HepG2 (cell line): ENCODE results near the gene KIFAP3. TPM values are rescaled to one million over a fixed set of nuclear protein-coding genes. Genes with fewer than 3 reads are reported as not detected.

Source experiments
- ATAC-seq: fragments of 200-7000 bp; cut with Tn5 transposase; 3 replicates; pipeline ENCODE4 v1.9.1; 2020; ENCODE audit warnings: mild to moderate bottlenecking, moderate library complexity
- BruUV-seq: library from RNA; stranded (reverse); fragments of 400-500 nt; replicated peaks from 2 replicates; lab custom pipeline; 2021; lab: Mats Ljungman, UMichigan
- CTCF ChIA-PET: fragments of 300-600 bp; formaldehyde crosslinking; extraction: SDS; loops from one replicate; lab custom pipeline; 2021; ENCODE audit warnings: low total read pairs, inconsistent platforms, low intra/inter-chr PET ratio; lab: Yijun Ruan, JAX
- POLR2A ChIA-PET: fragments of 350-600 bp; sonication (Branson Sonifier 250); formaldehyde crosslinking; loops from one replicate; lab custom pipeline; 2020; ENCODE audit warnings: antibody characterized with exemption, inconsistent platforms; lab: Yijun Ruan, JAX
- DNase-seq: peaks from one replicate; pipeline ENCODE4 v3.0.0-alpha.2; 2015; ENCODE audit warnings: low spot score
- FAIRE-seq: peaks from 3 replicates; lab custom pipeline; 2011; peaks lifted over from hg19 to GRCh38; lab: Jason Lieb, UNC
- H2AFZ ChIP-seq: one replicate; pipeline ENCODE4 v1.6.1; 2011; ENCODE audit warnings: low read length, inconsistent platforms
- H3K27ac ChIP-seq: fragments of 300-600 bp; 3 replicates; pipeline ENCODE4 v1.8.0; 2011; ENCODE audit warnings: mixed run types, mild to moderate bottlenecking, mixed read lengths, low read length, inconsistent platforms; ENCODE audit not compliant: insufficient read depth; ENCODE audit errors: extremely low read length
- H3K27me3 ChIP-seq, 2 experiments: fragments of 200-600 bp in 1 of 2; 2 replicates in 1 of 2; 3 replicates in 1 of 2; pipeline versions ENCODE4 v1.6.0 to v1.8.0; 2011; ENCODE audit warnings: low read length in 2 of 2, mild to moderate bottlenecking in 2 of 2, moderate library complexity in 2 of 2, inconsistent platforms in 1 of 2; ENCODE audit not compliant: insufficient read depth in 2 of 2, control insufficient read depth in 1 of 2
- H3K36me3 ChIP-seq, 2 experiments: fragments of 200-600 bp in 1 of 2; replicated peaks in 1 of 2; 2 replicates in 1 of 2; 3 replicates in 1 of 2; pipeline versions ENCODE4 v1.5.1 to v1.8.0; 2011; ENCODE audit warnings: low read length in 2 of 2, inconsistent platforms in 1 of 2; ENCODE audit not compliant: insufficient read depth in 2 of 2, control insufficient read depth in 1 of 2
- H3K4me1 ChIP-seq: 2 replicates; pipeline ENCODE4 v1.5.1; 2012; ENCODE audit warnings: low read length, inconsistent platforms; ENCODE audit not compliant: insufficient read depth
- H3K4me2 ChIP-seq: 2 replicates; pipeline ENCODE4 v1.6.0; 2011; ENCODE audit warnings: low read depth, low read length, inconsistent platforms
- H3K4me3 ChIP-seq, 3 experiments: fragments of 200-600 bp in 1 of 3; sonication (generic), shearing (Covaris generic) in 1 of 3; replicated peaks in 1 of 3; 2 replicates each; pipeline ENCODE4 v1.5.1; 2011 to 2016; ENCODE audit warnings: low read length in 3 of 3, inconsistent platforms in 2 of 3, low read depth in 2 of 3, mild to moderate bottlenecking in 2 of 3, control low read depth in 1 of 3, mixed read lengths in 1 of 3; ENCODE audit not compliant: insufficient read depth in 1 of 3
- H3K79me2 ChIP-seq: one replicate; pipeline ENCODE4 v1.6.1; 2011; ENCODE audit warnings: low read length, inconsistent platforms; ENCODE audit not compliant: insufficient read depth
- H3K9ac ChIP-seq: 2 replicates; pipeline ENCODE4 v1.6.0; 2011; ENCODE audit warnings: mild to moderate bottlenecking, low read depth, low read length, inconsistent platforms; ENCODE audit not compliant: insufficient read depth
- H3K9me3 ChIP-seq: 2 replicates; pipeline ENCODE4 v1.5.1; 2012; ENCODE audit warnings: mild to moderate bottlenecking, low read length
- H4K20me1 ChIP-seq: 2 replicates; pipeline ENCODE4 v1.6.0; 2011; ENCODE audit warnings: inconsistent platforms, mild to moderate bottlenecking, low read length, moderate library complexity; ENCODE audit not compliant: insufficient read depth
- CEBPB ChIP-seq: IDR thresholded peaks from 2 replicates; pipeline ENCODE4 v1.6.1; 2011; ENCODE audit warnings: low read depth, low read length, improper control_type of control experiment, borderline replicate concordance
- ETV5 ChIP-seq: IDR thresholded peaks from 2 replicates; pipeline ENCODE4 v1.6.1; 2018; ENCODE audit warnings: missing biosample characterization, missing genetic modification reagents, inconsistent platforms, borderline replicate concordance
- GLI4 ChIP-seq: sonication (generic); formaldehyde crosslinking; IDR thresholded peaks from 2 replicates; pipeline ENCODE4 v1.5.1; 2020; ENCODE audit warnings: missing genetic modification reagents, mild to moderate bottlenecking, moderate library complexity, borderline replicate concordance
- SKIL ChIP-seq: sonication (generic); formaldehyde crosslinking; IDR thresholded peaks from 2 replicates; pipeline ENCODE4 v1.8.0; 2022; ENCODE audit warnings: missing genetic modification reagents, mild to moderate bottlenecking, moderate library complexity, borderline replicate concordance
- SPEN ChIP-seq: sonication (generic); formaldehyde crosslinking; IDR thresholded peaks from 2 replicates; pipeline ENCODE4 v1.5.1; 2020; ENCODE audit warnings: low read depth, mild to moderate bottlenecking, missing genetic modification reagents
- ZBTB44 ChIP-seq: sonication (generic); formaldehyde crosslinking; IDR thresholded peaks from 2 replicates; pipeline ENCODE4 v1.4.0; 2020; ENCODE audit warnings: missing genetic modification reagents
- ZNF180 ChIP-seq: sonication (generic); formaldehyde crosslinking; IDR thresholded peaks from 2 replicates; pipeline ENCODE4 v1.4.0; 2020; ENCODE audit warnings: low read depth, missing genetic modification reagents, borderline replicate concordance
- ZNF781 ChIP-seq: sonication (generic); formaldehyde crosslinking; IDR thresholded peaks from 2 replicates; pipeline ENCODE4 v1.5.1; 2020; ENCODE audit warnings: borderline replicate concordance, mild to moderate bottlenecking, missing genetic modification reagents; ENCODE audit errors: not compliant biosample characterization
- in situ Hi-C: cut with HindIII; loops from 2 replicates; pipeline ENCODE4 v1.10.0; 2017; ENCODE audit warnings: low pct_unique_long_range_greater_than_20kb; ENCODE audit not compliant: extremely low pct_ligation_motif_present
- intact Hi-C: fragments of 100-400 bp; cut with micrococcal nuclease; formaldehyde crosslinking; loops from one replicate; pipeline ENCODE4 v1.10.0; 2022; ENCODE audit not compliant: unreplicated experiment
- polyA plus RNA-seq, 8 experiments: library from polyadenylated mRNA; depleted of rRNA in 3 of 8; stranded (reverse) in 7 of 8; unstranded in 1 of 8; fragments of >200 nt; fragmentation: Illumina TruSeq in 4 of 8; extraction: Trizol in 4 of 8; gene quantifications; 2 replicates each; pipeline versions ENCODE4 v1.2.1 to v1.2.3, GENCODE V29; 2011 to 2016; ENCODE audit warnings: low read depth in 4 of 8, missing spikeins in 1 of 8, mixed read lengths in 1 of 8; ENCODE audit not compliant: insufficient read depth in 1 of 8
- total RNA-seq, 5 experiments: library from RNA; depleted of rRNA; stranded (reverse); fragments of >200 nt; fragmentation: Illumina TruSeq; extraction: Trizol; gene quantifications; 2 replicates each; pipeline ENCODE4 v1.2.3, GENCODE V29; 2016; ENCODE audit warnings: low read depth in 1 of 5

The KIFAP3 gene
- total and polyA plus RNA-seq, 2 of the 13 experiments (the other 11 are each of a cell fraction or from before 2014, with no cell fraction given), result 3.4 to 10.0 TPM

GRCh38 chr1:169974067-169974466, 100.4 kb downstream of the KIFAP3 start:
- ATAC-seq, result no peak
- Histone ChIP-seq H3K36me3 (no peaks in the 10 kb centered on the region), H2AFZ (no peak overlapping the region), H3K27ac (no peak overlapping the region)
- no peak for TF ChIP-seq SKIL (CRISPR knock-in tag)
- TF ChIP-seq CEBPB, result no peak
- no peak for TF ChIP-seq ZNF781
- no peak for TF ChIP-seq ZNF180 (CRISPR knock-in tag)
- TF ChIP-seq GLI4 (CRISPR knock-in tag), result no peak
- TF ChIP-seq ZBTB44 (CRISPR knock-in tag), result no peak
- no peak for TF ChIP-seq ETV5 (CRISPR knock-in tag)
- TF ChIP-seq SPEN (CRISPR knock-in tag), result no peak
- TF ChIP-seq, all 625 proteins: peak for 0
- no peak overlapping the region for H3K4me3 ChIP-seq
- no TSS peak for BruUV-seq
- no peaks in the 10 kb centered on the region for H3K27me3 ChIP-seq
- H3K9me3 ChIP-seq, result no peaks in the 10 kb centered on the region
- no peaks in the 10 kb centered on the region for H4K20me1 ChIP-seq
- no peak overlapping the region for H3K4me2 ChIP-seq
- H3K4me1 ChIP-seq, result no peaks in the 10 kb centered on the region
- FAIRE-seq, result no peak
- intact Hi-C loops, result no loop called here
- POLR2A ChIA-PET, result no interaction called here
- H3K9ac ChIP-seq, result no peak overlapping the region
- in situ Hi-C loops, result no loop called here
- CTCF ChIA-PET, result no interaction called here
- no peak for DNase-seq
- no peaks in the 10 kb centered on the region for H3K79me2 ChIP-seq
